GM19438 (cell line): ENCODE data around the gene CASKIN1.
"Not testable (repeated sequence)": the region's sequence is repeated elsewhere in the genome, so short reads cannot be mapped to it uniquely, and the experiment has no call there.

Experiments used
- ATAC-seq: cut with Tn5 transposase; IDR thresholded peaks from one replicate; pipeline ENCODE4 v1.9.1; 2021; ENCODE audit warnings: low read depth; ENCODE audit not compliant: unreplicated experiment

Gene CASKIN1

GRCh38 chr16:2196162-2196980, at the start of gene CASKIN1:
Gene CASKIN1 (minus strand): TSS chr16:2196605. CDS start chr16:2196432, 173 bp downstream.
- no peak for ATAC-seq

- ATAC-seq, result no peak
These were observed 48.8 kb upstream of the CASKIN1 start for GRCh38 chr16:2244926-2245795.

- no peak for ATAC-seq
These were observed 47.9 kb upstream of the CASKIN1 start for GRCh38 chr16:2244301-2244700.

GRCh38 chr16:2243781-2244180, 47.4 kb upstream of the CASKIN1 start:
- ATAC-seq, result no peak

- no peak for ATAC-seq
These were observed 46.7 kb upstream of the CASKIN1 start for GRCh38 chr16:2243031-2243528.

- ATAC-seq, result no peak
These were observed 46.2 kb upstream of the CASKIN1 start for GRCh38 chr16:2242598-2242997.

- not testable (repeated sequence) for ATAC-seq
These were observed 43.9 kb upstream of the CASKIN1 start for GRCh38 chr16:2240331-2240730.

GRCh38 chr16:2238838-2239675, 42.7 kb upstream of the CASKIN1 start:
- no peak for ATAC-seq

GRCh38 chr16:2238150-2238837, 41.9 kb upstream of the CASKIN1 start:
- no peak for ATAC-seq

GRCh38 chr16:2237493-2238149, 41.2 kb upstream of the CASKIN1 start:
- no peak for ATAC-seq

GRCh38 chr16:2237102-2237482, 40.7 kb upstream of the CASKIN1 start:
- ATAC-seq, result no peak

- no peak for ATAC-seq
These were observed 40.1 kb upstream of the CASKIN1 start, which contains the start of gene DNASE1L2 for GRCh38 chr16:2236337-2237101. Gene DNASE1L2 (plus strand): TSS chr16:2236444. CDS start chr16:2236817, 373 bp downstream.

- ATAC-seq, result no peak
These were observed 39.4 kb upstream of the CASKIN1 start for GRCh38 chr16:2235695-2236336.

GRCh38 chr16:2235234-2235651, 38.8 kb upstream of the CASKIN1 start:
- no peak for ATAC-seq

GRCh38 chr16:2234813-2235170, 38.4 kb upstream of the CASKIN1 start:
- no peak for ATAC-seq

GRCh38 chr16:2233872-2234812, 37.7 kb upstream of the CASKIN1 start:
- ATAC-seq, result no peak
